HG03097 (cell line): Measurements from ENCODE around the gene TEKT5.
"Not testable (repeated sequence)": the region's sequence is repeated elsewhere in the genome, so short reads cannot be mapped to it uniquely, and the experiment has no call there.

Source experiments
- ATAC-seq: cut with Tn5 transposase; IDR thresholded peaks from one replicate; pipeline ENCODE4 v1.9.1; 2021; ENCODE audit not compliant: unreplicated experiment, low FRiP score

Gene TEKT5

DNA sequence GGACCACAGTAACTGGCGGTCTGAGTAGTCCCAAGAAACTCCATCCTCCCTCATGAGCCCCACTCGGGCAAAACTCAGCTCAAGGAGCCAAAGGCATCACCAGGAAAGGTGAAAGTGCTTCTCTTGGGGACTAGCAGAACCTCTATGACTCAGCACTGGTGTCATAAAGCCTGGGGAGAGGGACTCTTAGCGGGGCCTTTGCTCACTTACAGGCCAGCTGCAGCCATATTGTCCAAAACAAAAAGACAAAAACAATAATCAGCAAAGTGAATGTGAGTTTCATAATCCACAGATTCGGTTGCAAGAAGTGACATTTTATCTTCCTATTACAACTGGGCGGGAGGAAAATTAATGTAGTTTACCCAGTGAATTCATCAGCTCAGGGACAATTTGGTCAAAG, at the start of gene TEKT5:
Gene TEKT5 (minus strand): TSS at position 101 of the 400 bp plus-strand sequence. CDS start 57 bp downstream, at position 44.
- no peak for ATAC-seq

DNA sequence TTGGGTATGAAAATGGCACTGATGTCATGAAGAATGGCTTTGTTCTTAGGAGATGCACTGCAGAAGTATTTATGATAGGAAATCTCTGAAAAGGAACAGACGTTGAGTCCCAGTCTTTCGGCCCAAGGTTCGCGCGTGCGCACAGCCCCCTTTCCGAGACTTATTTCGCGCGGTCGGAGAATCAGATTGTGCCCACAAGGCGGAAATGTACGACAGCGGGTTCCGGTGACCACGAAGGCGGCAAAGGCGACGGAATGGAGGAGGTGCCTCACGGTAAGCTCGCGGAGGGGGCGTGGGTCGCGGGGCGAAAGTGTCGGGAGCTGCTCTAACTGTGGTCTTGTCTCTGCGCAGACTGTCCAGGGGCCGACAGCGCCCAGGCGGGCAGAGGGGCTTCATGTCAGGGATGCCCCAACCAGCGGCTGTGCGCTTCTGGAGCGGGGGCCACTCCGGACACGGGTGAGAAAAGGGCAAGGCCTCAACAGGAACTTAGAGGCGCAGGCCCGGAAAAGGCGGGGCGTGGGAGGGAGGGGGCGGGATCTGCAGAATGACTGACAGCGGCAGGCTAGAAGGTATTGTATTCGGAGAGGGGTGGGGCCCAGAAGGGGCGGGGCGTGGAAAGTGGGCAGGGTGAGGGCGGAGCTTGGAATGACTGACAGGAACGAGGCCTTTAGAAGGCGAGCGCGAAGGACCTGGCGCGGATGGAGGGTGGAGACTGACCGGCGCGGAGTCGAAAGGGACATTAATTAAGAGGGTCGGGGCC, 49.1 kb upstream of the TEKT5 start, which contains the start of gene NUBP1:
Gene NUBP1 (plus strand): TSS at position 233 of the 760 bp plus-strand sequence. CDS start 22 bp downstream, at position 255.
- peak; percentile 69 for ATAC-seq

DNA sequence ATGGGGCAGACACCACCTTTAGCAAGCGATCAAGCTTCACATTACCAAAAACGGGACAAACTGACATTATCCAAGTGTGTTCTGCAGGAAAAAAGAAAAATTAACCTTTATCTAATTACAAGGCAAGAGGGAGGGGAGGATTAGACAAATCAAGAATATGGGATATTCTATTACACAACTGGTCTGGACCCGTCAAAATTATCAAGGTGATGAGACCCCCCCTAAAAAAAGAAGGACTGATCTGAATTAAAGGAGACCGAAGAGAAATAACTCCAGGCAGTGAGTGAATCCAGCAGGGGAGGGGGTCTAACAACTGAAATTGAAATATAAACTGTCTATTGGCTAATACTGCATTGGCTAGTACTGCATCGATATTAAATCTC, 48.5 kb upstream of the TEKT5 start:
- ATAC-seq = peak; percentile 0

DNA sequence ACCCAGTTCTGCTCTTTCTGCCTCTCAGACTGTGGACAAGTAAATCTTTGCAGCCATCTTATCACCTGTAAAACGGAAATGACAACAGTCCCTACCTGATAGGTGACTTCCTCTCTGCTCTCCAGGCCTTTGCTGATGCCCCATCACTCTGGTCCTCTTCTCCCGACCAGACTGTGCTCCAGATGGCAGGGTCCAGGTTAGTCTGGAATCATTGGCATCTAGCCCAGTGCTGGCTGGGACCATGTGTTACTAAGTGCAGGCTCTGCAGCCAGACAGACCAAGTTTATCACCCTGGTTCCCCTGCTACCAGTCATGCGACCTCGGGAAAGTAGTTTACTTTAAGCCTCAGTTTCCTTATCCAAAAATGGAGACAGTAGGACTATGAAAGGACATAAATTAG, 47.1 kb upstream of the TEKT5 start:
- no peak for ATAC-seq

DNA sequence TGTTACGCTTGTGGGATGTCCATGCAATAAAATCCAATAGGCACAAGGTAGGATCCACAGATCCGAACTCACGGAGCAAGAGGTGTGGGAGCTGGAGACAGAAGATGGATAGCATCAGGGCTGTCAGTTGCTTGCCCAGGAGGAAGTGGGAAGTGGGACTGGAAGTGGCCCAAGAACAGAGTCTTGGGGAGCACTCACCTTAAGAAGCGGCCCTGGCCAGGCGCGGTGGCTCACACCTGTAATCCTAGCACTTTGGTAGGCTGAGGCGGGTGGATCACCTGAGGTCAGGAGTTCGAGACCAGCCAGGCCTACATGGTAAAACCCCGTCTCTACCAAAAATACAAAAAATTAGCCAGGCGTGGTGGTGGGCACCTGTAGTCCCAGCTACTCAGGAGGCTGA, 46.5 kb upstream of the TEKT5 start:
- not testable (repeated sequence) for ATAC-seq

DNA sequence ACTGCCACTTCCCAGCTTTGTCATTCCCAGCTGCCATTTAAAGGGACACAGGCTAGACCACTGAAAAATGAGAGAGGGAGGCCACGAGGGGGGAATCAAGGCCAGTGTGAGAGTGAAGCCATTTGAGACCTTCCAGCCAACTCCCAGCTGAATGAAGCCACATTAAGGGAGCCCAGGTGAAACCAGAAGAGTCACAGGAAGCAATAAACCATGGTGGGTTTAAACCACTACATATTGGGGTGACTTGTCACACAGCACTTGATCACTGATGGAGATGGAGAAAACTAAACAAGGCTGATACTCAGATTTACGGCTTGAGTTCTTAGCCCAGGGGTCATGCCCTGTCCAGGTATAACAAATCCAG, 46.1 kb upstream of the TEKT5 start:
- no peak for ATAC-seq

DNA sequence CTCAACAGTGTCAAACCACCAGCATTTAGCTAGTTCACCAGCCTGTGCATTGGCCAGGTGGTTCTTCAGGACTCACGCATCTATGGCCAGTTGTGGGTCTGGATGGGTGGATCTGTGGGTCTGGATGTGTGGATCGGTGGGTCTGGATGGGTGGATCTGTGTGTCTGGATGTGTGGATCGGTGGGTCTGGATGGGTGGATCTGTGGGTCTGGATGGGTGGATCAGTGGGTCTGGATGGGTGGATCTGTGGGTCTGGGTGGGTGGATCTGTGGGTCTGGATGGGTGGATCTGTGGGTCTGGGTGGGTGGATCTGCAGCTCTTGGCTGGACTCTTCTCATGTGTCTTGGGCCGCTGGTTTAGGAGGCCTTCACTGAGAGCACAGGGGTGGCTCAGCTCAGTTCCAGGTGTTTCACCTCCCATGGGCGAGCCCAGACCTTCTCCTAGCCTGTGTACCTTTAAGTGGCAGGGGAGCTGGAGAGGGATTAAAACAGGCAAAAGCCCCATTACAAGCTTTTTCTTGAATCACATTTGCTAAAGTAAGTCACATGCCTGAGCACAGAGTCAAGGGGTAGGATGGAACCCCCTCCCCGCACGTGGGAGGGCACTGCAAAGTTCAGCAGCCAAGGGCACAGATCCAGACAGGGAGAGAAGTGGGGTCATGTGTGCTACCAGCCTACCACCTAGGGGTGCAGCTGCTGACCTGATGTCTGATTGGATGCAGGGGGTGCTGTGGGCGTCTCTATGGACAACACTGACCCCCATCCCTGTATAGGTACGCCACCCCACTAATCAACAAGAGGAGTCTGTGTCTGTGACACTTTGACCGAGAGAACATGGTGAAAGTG, 45.5 kb upstream of the TEKT5 start:
- no peak for ATAC-seq

DNA sequence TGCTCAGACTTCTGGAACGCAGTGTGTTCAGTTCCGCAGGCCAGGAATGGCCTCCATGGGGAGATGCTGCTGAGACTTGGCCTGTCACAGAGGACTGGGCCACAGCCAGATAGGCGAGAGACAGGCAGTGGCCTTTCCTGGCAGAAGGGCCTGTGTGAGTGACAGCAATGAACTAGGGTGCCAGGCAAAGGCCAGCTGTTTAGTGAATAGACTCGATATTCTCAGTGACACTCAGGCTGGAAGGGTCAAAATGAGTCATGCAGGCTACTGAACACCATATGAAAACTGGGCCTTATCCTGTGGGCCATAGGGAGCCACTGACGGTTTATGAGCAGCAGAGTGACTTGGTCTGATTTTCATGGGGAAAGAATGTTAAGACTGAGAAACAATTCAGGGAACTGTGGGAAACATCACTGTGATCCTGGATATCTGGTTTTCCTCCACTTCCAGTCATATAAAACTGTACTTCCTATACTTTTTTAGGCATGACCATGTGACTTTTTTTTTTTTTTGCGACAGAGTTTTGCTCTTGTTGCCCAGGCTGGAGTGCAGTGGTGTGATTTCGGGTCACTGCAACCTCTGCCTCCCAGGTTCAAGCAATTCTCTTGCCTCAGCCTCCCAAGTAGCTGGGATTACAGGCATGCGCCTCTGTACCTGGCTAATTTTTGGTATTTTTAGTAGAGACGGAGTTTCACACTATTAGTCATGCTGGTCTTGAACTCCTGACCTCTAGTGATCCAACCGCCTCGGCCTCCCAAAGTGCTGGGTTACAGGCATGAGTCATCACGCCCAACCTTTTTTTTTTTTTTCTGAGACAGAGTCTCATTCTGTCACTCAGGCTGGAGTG, 43.7 kb upstream of the TEKT5 start:
- peak; percentile 45 for ATAC-seq

DNA sequence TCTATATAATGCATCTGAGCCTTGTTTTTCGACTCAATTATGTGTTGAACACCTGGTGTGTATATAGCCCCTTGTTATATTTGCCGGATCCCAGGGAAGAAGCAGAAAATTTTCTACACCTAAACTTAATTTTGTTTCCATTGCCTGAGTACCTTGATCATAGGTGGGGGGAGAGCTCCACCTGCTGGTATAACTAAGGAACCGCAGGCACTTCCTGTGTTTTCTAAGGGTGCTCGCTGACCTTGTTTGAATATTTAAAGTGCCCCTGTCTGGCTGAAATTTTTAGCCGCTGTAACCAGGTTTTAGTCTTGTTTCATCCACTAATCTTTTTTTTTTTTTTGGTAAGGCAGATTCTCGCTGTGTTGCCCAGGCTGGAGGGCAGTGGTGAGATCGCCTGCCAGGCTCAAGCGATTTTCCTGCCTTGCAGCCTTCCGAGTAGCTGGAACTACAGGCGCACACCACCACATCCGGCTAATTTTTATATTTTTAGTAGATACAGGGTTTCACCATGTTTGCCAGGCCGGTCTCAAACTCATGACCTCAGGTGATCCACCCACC, 42.4 kb upstream of the TEKT5 start:
- peak; percentile 34 for ATAC-seq

DNA sequence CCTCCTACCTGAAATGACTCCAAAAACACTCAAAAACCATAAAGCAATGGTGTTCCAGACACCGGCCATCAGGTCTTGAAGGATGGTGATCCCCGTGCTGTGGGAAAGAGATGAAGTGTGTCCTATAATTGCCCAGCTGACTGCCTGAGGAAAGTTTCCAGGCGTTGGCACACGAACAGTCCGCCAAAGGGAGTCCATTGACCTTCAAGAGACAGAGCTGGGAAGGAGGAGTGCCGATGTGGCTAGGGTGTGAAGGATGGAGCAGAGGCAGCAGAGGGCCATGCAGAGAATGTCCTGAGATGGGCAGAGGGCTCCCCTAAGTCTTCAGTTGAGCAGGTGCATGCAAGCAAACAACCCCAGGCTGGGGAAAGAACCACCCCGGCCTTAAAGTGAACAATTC, 37.1 kb upstream of the TEKT5 start:
- no peak for ATAC-seq

DNA sequence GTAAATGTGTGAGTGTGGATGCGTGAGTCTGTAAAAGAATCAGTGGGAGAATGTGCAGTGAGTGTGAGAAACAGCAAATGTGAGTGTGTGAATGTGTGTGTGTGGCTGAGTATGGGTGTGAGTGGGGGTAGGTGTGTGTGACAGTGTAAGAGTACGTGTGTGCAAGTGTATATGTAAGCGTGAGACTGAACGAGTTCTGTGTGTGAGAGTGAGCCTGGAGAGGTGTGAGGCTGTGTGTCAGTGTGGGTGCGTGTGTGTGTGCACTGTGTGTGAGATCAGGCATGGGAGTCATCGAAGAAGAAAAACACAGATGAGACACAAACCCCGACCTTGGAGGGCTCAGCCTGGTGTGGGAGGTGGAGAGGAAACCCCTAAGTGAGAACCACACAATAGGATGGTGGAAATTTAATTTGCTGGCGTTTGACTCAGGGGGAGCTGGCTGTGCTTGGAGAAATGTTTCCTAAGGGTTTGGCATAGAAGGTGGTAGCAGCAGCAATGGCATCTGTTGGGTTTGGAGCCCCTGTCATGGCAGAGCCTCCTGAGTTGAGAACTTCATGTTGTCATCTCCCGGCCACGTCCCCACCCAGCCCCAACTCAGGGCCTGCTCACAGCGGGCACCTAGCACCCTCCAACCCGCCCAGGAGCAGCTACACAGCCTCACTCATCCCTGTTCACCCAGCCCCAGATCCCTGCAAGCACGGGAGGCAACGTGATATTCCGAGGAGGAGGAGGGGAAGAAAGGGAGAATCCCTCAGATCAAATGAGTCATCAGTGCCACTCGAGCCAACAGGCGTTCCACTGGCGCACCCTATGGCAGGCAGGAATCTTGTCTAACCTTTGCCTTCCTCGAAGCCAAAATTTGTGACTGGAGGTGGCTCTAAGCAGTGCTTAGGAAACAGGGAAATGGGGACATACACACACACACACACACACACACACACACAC, 34.6 kb upstream of the TEKT5 start:
- ATAC-seq = no peak

DNA sequence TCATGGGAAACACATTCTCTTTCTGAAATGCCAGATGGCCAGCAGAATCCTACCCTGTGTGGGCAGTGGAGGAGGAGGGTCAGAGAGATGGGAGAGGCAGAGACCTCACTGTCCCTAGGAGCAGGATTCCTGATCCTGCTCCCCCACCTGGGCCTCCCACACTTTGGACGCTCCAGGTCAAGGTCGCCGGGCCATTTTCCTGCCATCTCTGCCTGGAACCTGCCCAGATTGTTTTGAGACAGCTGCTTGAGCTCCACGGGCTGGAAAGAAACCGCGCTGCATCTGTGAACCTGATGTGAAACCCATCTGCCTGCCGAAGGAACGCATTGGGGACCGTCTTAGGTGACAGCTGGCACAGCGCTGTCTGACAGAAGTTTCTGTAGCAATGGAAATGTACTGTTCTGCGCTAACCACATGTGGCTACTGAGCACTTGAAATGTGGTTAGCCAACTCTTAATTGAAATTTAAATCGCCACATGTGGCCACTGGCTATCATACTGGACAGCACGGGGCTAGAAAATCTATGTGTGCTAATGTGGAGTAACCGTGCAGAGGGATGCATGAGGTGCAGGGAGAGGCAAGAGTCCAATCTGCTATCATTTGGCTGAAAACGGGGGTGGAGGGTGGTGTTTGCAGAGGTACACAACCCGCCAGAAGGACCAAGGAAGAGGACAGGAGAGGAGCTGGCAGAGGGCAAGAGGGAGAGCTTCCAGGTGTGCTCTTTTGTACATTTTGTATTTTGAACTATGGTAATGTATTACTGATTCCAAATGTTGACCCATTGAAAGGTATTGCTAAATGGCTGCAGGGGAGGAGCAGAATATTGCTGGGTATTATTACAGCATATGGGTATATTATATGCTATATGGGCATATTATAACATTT, 33.5 kb upstream of the TEKT5 start:
- ATAC-seq = no peak

DNA sequence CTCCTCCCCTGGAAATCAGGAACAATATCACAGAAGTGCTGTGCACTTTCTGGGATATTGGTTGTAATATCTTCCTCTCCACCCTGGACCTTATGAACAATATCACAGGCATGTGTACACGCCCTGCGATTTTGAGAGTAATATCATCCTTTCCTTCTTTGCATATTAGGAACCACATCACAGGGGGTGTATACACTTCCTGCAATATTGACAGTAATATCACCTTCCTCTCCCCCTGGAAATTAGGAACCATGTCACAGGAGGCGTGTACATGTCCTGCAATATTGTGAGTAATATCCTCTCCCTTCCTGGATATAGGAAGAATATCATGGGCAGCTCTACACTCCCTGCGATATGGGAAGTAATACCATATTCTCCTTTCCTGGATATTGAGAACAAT, 14.2 kb upstream of the TEKT5 start:
- no peak for ATAC-seq

DNA sequence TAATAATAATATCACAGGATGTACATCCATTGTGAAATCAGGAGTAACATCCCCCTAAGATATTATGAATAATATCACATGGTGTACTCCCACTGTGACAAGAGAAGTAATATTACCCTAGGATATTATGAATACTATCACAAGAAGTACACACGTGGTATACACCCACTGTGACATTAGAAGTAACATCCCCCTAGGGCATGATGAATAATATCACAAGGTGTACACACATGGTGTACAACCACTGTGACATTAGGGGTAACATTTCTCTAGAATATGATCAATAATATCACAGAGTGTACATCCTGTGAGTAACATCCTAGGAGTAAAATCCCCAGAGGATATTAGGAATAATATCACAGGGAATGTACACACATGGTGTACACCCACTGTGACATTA, 5.0 kb upstream of the TEKT5 start:
- no peak for ATAC-seq

DNA sequence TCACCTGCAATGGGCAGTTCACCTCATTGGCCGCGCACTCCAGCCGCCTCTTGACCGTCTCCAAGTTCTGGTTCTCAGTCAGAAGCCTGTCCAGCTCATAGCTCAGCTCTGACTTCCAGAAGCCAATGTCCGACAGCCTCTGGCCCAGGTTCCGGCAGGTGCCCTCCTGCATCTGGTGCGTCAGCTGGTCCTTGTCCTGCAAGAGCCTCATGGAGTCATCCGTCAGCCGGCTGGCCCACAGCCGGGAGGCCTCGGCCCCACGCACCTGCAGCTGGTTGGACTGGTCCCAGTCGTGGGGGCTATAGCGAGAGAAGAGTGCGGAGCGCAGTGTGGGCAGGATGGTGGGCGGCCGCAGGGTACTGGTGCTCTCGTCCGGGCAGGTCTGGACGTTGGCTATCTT, 424 bp downstream of the TEKT5 start:
- ATAC-seq = no peak

DNA sequence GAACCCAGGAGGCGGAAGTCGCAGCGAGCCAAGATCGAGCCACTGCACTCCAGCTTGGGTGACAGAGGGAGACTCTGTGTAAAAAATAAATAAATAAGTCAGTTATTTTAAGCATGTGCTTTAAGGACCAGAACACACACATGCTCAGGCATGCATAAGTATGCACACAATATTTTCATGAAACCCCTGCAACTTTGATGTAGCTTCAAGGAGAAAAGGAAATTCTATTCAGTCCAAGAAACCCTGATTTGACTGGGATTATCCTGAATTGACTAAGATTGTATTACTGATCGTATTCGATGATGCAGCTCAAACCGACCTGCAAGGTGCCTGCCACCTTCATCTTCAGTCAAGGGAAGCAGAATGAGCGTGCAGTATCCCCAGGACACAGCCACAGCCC, 841 bp downstream of the TEKT5 start:
- no peak for ATAC-seq

DNA sequence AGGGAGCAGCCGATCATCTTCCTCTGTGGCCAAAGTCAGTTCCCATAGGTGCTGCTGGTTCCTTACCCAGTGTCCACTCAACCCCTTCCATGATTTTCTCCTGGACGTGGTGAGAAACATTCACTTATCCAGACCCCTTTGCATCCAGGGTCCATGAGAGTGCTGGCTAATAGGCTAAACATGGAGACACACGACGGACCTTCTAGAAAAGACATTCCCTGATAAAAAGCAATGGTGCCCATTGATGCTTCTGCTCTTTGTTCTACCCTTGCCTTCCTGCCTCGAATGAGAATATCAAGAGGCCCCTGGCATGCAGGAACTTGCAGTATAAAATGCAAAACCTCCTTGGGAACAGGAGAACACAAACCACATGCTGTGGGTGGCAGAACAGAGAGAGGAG, 2.3 kb downstream of the TEKT5 start:
- no peak for ATAC-seq

DNA sequence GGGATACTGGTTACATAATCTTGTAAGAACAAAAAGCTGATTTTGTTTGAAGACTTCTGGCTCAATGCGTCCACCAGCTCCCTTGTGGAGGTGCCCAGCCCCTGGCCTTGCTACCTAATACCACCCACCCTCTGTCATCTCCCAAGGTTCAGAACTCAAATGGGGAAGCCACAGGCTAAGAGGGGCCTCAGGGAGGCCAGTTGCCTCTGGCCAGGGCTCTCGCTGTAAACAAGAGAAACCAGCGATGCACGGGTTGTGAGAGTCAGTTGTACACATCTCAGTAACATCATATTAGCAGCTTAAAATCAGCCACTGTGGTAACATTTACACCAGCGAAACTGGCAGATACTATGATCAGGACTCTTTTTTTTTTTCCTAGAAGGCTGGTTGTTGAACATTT, 6.0 kb downstream of the TEKT5 start:
- no peak for ATAC-seq

DNA sequence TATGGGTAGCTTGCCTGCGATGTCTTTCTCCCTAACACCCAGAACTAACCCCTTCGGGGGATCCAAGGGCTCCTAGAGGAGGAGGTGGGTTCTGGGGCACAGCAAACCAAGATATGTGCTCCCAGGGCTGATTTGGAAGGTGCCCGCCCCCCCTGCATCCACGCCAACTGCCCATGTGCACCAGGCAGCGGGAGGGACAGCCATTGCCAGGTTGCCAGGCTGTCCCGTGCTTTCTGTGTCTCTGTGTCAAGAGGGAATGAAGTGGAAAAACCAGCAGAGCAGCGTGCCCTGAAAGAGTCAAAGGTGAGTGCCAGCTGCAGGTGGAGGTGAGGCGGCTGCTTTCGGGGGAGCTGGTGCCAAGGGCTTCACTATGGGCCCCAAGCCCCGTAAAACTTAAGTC, 6.4 kb downstream of the TEKT5 start:
- no peak for ATAC-seq
